ENCODE data around the gene LIPC. TPM values are rescaled to one million over a fixed set of nuclear protein-coding genes. Genes with fewer than 3 reads are reported as not detected.
A peak's percentile ranks its signal among the peaks of the same experiment; 100 is the strongest.

Gene LIPC
- total and polyA plus RNA-seq, 2 of the 4 experiments (the other 2 are of a cell fraction): 0.07 TPM; not detected in 1

- Histone ChIP-seq H2BK120ac (ENCODE audit: low read depth, low read length) (0 out of 2 replicates have a peak overlapping the region, but pooled peaks have one; percentile 16), H3K56ac (ENCODE audit: extremely low read depth, insufficient read depth, low read length) (no peak overlapping the region), H3K36me3 (ENCODE audit: control insufficient read depth, insufficient read depth, low read length) (no peaks in the 10 kb centered on the region), H3K18ac (ENCODE audit: low read depth, low read length) (no peak overlapping the region), H2BK20ac (ENCODE audit: low read depth, low read length) (no peak overlapping the region), H4K8ac (ENCODE audit: low read depth in 2 of 2, low read length in 2 of 2) (no peak overlapping the region), H4K20me1 (ENCODE audit: insufficient read depth, low read length) (no peaks in the 10 kb centered on the region), H3K27me3 (ENCODE audit: control insufficient read depth, insufficient read depth, low read length) (no peaks in the 10 kb centered on the region), H2AK9ac (replicated peaks; ENCODE audit: low read depth, low read length, poor library complexity) (no peak overlapping the region), H3K9ac (ENCODE audit: low read depth, low read length) (no peak overlapping the region), H3K4me3 (ENCODE audit: insufficient read depth, low read depth, low read length) (no peak overlapping the region), H3K14ac (replicated peaks; ENCODE audit: low read depth, low read length) (no peak overlapping the region), H4K91ac (ENCODE audit: insufficient read depth, low read depth, low read length) (no peak overlapping the region), H3K9me1 (ENCODE audit: insufficient read depth, low read length) (peaks cover 6% of the 10 kb centered on the region; the same call in 1 of the 2 replicates), H2BK5ac (ENCODE audit: low read depth, low read length, poor library complexity, severe bottlenecking) (no peak overlapping the region), H2AK5ac (ENCODE audit: low read depth, low read length) (no peak overlapping the region; the same call in 1 of the 2 replicates), H2AFZ (replicated peaks; ENCODE audit: low read length, poor library complexity) (no peak overlapping the region), H3K4me2 (ENCODE audit: low read depth, low read length) (no peak overlapping the region), H3K79me1 (ENCODE audit: low read depth in 1 of 2, low read length in 2 of 2) (no peaks in the 10 kb centered on the region), H3K4me1 (ENCODE audit: control insufficient read depth, insufficient read depth, low read length) (peaks cover 4% of the 10 kb centered on the region; the same call in 1 of the 2 replicates), H3K27ac (ENCODE audit: insufficient read depth, low read length) (no peak overlapping the region), H3K23ac (ENCODE audit: low read depth, low read length) (no peak overlapping the region), H3K9me3 (ENCODE audit: control insufficient read depth, insufficient read depth, low read length) (no peaks in the 10 kb centered on the region), H3K4ac (ENCODE audit: low read depth, low read length) (no peak overlapping the region), H2BK15ac (ENCODE audit: low read depth, low read length) (no peak overlapping the region), H4K5ac (ENCODE audit: low read depth, low read length) (no peak overlapping the region)
- DNase-seq (no peak), ATAC-seq (ENCODE audit: low read depth) (no peak)
- WGBS, 2 experiments (ENCODE audit: extremely low coverage in 2 of 2, insufficient read length in 1 of 2): 100% methylated on average over 2 of the region's 5 CpGs; no CpG with 5 or more reads in 1 of the 2 experiments
- in situ Hi-C loops (cut with MboI; ENCODE audit: low sequenced_read_pairs): no loop called here
- intact Hi-C loops (cut with micrococcal nuclease): no loop called here
- no TSS peak for BruUV-seq (replicated peaks)
- CTCF ChIA-PET: no interaction called here
- no peak for TF ChIP-seq ELK1 (IDR thresholded peaks at IDR 0.05; ENCODE audit: borderline replicate concordance, low read depth, low read length)
- POLR2A ChIA-PET (ENCODE audit: unreplicated experiment): no interaction called here
- dilution Hi-C loops (cut with HindIII; ENCODE audit: low sequenced_read_pairs, unreplicated experiment): no loop called here
Measured at GRCh38 chr15:58448331-58448730, 16.5 kb downstream of the LIPC start.

Data from IMR-90 (cell line).